ENCODE data around the gene CLCN1. TPM values are rescaled to one million over a fixed set of nuclear protein-coding genes. Genes with fewer than 3 reads are reported as not detected.

The CLCN1 gene
- total and polyA plus RNA-seq, 10 donors, result 0.06 to 0.54 (median 0.08) TPM; not detected in 3

- intact Hi-C loops (cut with DNase I; ENCODE audit: low total_unique reads), result no loop called here
- no peak for DNase-seq
- Histone ChIP-seq H3K27ac (no peak overlapping the region), H3K27me3 (replicated peaks in 1 of 7) (peaks cover 0 to 34% (median 8%) of the 10 kb centered on the region in 7 donors), H3K4me1 (peaks cover 0 to 12% (median 10%) of the 10 kb centered on the region in 6 donors), H3K9me3 (no peaks in the 10 kb centered on the region), H3K36me3 (no peaks in the 10 kb centered on the region), H3K4me3 (no peak overlapping the region)
- WGBS, 5 donors, result 62 to 94% (median 82%) methylated on average over 3 of the region's 3 CpGs
- TF ChIP-seq POLR2A (IDR thresholded peaks at IDR 0.05) (no peak), CTCF (IDR thresholded peaks at IDR 0.05 in 8 of 11, conservative IDR thresholded peaks at IDR 0.05 in 3 of 11) (no peak), POLR2AphosphoS5 (IDR thresholded peaks at IDR 0.05) (no peak)
These were observed 27.7 kb downstream of the CLCN1 start for GRCh38 chr7:143343596-143343995.

GRCh38 chr7:143345428-143345900 lies 29.6 kb downstream of the CLCN1 start:
- DNase-seq, result peak; percentile 90
- H3K4me3 ChIP-seq, result peak overlapping the region in 3 of 8 donors; percentile 1 to 57 (median 29)
- WGBS, 5 donors, result 8 to 18% (median 14%) methylated on average over 24 to 35 of the region's 35 CpGs
- H3K9me3 ChIP-seq, result no peaks in the 10 kb centered on the region
- H3K27me3 ChIP-seq (replicated peaks in 1 of 7), result peaks cover 0 to 33% (median 8%) of the 10 kb centered on the region in 7 donors
- H3K27ac ChIP-seq, result no peak overlapping the region
- peaks cover 0 to 12% (median 10%) of the 10 kb centered on the region in 6 donors for H3K4me1 ChIP-seq
- intact Hi-C loops (cut with DNase I; ENCODE audit: low total_unique reads), result no loop called here
- TF ChIP-seq CTCF (IDR thresholded peaks at IDR 0.05 in 8 of 11, conservative IDR thresholded peaks at IDR 0.05 in 3 of 11) (peak in 10 of 11 experiments; percentile 26 to 71 (median 53)), POLR2AphosphoS5 (IDR thresholded peaks at IDR 0.05) (peak in 2 of 3 donors; percentile 41 to 69), POLR2A (IDR thresholded peaks at IDR 0.05) (no peak)
- H3K36me3 ChIP-seq, result no peaks in the 10 kb centered on the region

GRCh38 chr7:143346018-143346417 lies 30.1 kb downstream of the CLCN1 start:
- DNase-seq, result no peak
- peaks cover 0 to 12% (median 10%) of the 10 kb centered on the region in 6 donors for H3K4me1 ChIP-seq
- peaks cover 0 to 35% (median 8%) of the 10 kb centered on the region in 7 donors for H3K27me3 ChIP-seq (replicated peaks in 1 of 7)
- 65 to 95% (median 85%) methylated on average over 4 of the region's 4 CpGs for WGBS, 5 donors
- H3K27ac ChIP-seq, result no peak overlapping the region
- H3K9me3 ChIP-seq, result no peaks in the 10 kb centered on the region
- no peaks in the 10 kb centered on the region for H3K36me3 ChIP-seq
- intact Hi-C loops (cut with DNase I; ENCODE audit: low total_unique reads), result no loop called here
- no peak overlapping the region for H3K4me3 ChIP-seq
- TF ChIP-seq POLR2A (IDR thresholded peaks at IDR 0.05) (no peak), POLR2AphosphoS5 (IDR thresholded peaks at IDR 0.05) (no peak), CTCF (IDR thresholded peaks at IDR 0.05 in 8 of 11, conservative IDR thresholded peaks at IDR 0.05 in 3 of 11) (no peak)

GRCh38 chr7:143347950-143348349 lies 32.0 kb downstream of the CLCN1 start:
- DNase-seq, result no peak
- no peaks in the 10 kb centered on the region for H3K9me3 ChIP-seq
- WGBS, 5 donors, result 63 to 73% (median 66%) methylated on average over 5 of the region's 5 CpGs

More at GRCh38 chr7:143347950-143348349, 32.0 kb downstream of the CLCN1 start:
- Histone ChIP-seq H3K4me3 (no peak overlapping the region), H3K27me3 (replicated peaks in 1 of 7) (peaks cover 0 to 36% (median 8%) of the 10 kb centered on the region in 7 donors), H3K36me3 (no peaks in the 10 kb centered on the region), H3K27ac (no peak overlapping the region), H3K4me1 (peaks cover 0 to 12% (median 10%) of the 10 kb centered on the region in 6 donors)
- TF ChIP-seq POLR2AphosphoS5 (IDR thresholded peaks at IDR 0.05), result no peak
- no peak for TF ChIP-seq CTCF (IDR thresholded peaks at IDR 0.05 in 8 of 11, conservative IDR thresholded peaks at IDR 0.05 in 3 of 11)
- no peak for TF ChIP-seq POLR2A (IDR thresholded peaks at IDR 0.05)
- intact Hi-C loops (cut with DNase I; ENCODE audit: low total_unique reads), result no loop called here
